Epithelial cell of prostate (primary cell): ENCODE data around the gene TMEM141.
A peak's percentile ranks its signal among the peaks of the same experiment; 100 is the strongest.
"Not testable (repeated sequence)": the region's sequence is repeated elsewhere in the genome, so short reads cannot be mapped to it uniquely, and the experiment has no call there.

Experiments
- DNase-seq: peaks from one replicate; pipeline ENCODE4 v3.0.0-alpha.2; 2011; ENCODE audit warnings: low read depth, low spot score
- H3K27ac ChIP-seq: fragments of 450-650 bp; 2 replicates; pipeline ENCODE4 v1.5.1; 2017; ENCODE audit warnings: mild to moderate bottlenecking

Gene TMEM141

GRCh38 chr9:136792321-136793085 lies 1.4 kb downstream of the TMEM141 start:
- peak overlapping the region; percentile 91 for H3K27ac ChIP-seq
- DNase-seq, result no peak

DNA sequence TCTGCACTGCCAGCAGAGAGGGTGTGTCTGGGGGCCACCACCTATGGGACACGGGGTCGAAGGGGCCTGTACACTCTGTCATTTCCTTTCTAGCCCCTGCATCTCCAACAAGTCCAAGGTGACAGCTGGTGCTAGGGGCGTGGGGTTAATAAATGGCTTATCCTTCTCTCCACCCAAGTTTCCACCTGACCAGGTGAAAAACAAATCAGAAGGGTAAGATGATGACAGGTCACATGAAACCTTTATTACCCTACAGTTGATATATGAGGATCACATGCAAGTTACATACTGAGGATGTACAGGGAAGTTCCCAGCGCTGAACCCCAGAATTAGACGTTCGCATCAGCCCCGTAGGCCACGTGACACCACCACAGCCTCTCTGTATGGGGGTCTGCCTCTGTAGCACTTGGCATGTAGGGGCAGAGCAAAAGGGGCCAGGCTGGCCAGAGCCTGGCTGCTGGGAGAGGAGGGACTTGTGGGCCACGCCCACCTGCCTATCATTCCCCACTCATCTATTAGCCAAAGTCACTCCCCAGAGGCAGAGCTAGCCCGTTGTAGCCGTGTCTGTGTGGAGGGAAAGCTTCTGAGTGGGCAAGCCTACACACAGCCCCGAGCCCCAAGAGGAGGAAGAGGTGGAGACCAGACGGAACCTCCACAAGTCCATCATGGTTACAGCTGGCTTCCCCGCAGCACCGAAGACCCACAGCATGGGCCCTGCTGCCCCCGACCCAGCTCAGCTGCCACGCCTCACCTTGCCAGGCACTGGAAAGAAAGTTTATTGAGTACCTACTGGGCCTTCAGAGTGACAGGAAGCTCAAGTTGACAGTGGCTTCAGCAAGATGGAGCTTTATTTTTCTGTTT lies 2.2 kb downstream of the TMEM141 start:
- no peak overlapping the region for H3K27ac ChIP-seq
- no peak for DNase-seq

DNA sequence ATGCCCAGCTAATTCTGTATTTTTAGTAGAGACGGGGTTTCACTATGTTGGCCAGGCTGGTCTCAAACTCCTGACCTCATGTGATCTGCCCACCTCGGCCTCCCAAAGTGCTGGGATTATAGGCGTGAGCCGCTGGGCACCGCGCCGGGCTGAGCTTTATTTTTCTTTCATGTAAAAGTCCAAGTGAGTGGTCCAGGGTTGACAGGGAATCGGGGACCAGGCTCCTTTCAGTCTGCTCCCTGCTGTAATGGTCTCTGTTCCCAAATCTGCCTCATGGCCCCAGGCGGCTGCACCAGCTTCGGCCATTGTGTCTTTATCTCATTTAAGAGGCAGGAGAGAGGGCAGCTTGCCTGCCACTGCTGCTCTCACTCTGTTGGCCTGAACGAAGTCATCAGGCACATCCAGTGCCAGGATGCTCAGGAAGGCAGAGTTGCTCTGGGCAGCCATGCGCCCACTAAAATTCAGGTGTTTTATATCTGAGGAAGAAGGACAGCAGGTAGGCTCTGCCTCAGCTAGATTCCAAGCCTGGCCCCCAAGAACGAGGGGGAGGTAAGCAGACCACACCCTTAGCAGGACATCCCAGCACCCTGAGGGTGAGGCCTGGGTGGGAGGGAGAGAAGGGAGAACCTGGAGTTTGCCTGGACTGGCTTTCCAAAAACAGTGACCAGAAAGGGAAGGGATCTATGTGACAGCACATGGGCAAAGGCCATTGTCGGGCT lies 3.3 kb downstream of the TMEM141 start:
- no peak overlapping the region for H3K27ac ChIP-seq
- DNase-seq, result no peak

GRCh38 chr9:136795000-136795348 lies 3.8 kb downstream of the TMEM141 start:
- H3K27ac ChIP-seq, result no peak overlapping the region
- DNase-seq, result no peak

- no peak for DNase-seq
- no peak within 1 kb of the TSS for H3K27ac ChIP-seq
Observed at GRCh38 chr9:136796238-136796774, 5.2 kb downstream of the TMEM141 start, which contains the start of gene CCDC183. CCDC183 (plus strand) TSS chr9:136796338; CDS start chr9:136796398, 60 bp downstream.

GRCh38 chr9:136796775-136797347 lies 5.7 kb downstream of the TMEM141 start:
- not testable (repeated sequence) for H3K27ac ChIP-seq, DNase-seq

DNA sequence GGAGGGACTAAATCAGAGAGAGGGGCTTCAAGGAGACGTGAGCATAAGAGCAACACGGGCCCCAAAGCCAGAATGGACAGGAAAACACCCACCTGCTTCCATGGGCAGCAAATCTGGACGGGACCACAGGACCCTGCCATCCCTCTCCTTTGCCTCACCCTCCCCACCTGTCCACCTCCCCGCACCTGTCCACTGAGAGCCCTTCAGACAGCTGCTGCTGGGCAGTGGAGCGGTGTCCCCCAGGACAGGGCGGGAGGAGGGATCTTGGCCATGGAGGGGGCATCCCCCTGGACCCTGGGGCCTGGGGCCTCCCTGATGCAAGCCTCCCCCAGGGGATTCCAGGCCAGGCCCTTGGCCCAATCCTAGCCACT lies 7.5 kb downstream of the TMEM141 start:
- no peak overlapping the region for H3K27ac ChIP-seq
- no peak for DNase-seq

- DNase-seq, result no peak
- H3K27ac ChIP-seq, result no peak overlapping the region
Observed at GRCh38 chr9:136799079-136799853, 8.1 kb downstream of the TMEM141 start.

DNA sequence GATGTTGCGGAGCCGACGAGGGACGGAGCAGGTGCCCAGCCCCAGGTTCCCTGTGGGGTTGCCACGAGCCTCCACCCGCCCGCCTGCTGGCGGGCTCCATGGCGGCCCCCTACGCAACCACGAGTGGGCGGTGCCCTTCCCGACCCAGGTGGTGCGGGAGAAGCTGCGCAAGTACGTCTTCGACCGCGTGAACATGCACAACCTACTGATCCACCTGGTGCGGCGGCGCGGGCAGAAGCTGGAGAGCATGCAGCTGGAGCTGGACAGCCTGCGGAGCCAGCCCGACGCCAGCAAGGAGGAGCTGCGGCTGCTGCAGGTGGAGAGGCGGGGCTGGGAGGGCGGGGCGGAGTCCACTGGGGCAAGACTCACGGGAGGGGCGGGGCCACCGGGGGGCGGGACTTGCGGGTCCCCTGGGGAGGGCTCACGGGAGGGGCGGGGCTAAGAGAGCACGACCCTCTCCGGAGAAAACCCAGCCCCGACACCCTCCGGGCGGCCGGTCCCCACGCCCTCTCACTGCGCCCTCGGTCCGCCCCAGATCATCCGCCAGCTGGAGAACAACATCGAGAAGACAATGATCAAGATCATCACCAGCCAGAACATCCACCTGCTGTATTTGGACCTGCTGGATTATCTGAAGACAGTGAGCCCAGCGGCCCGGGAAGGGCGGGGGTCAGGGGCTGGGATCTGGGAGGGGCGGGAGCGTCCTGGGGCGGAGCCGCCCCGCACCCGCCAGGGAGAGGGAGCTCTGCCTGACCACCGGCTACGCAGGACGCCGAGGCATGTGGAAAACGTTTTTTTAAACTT lies 8.9 kb downstream of the TMEM141 start:
- peak; percentile 48 for DNase-seq
- H3K27ac ChIP-seq, result no peak overlapping the region

GRCh38 chr9:136802321-136802720 lies 11.2 kb downstream of the TMEM141 start:
- no peak overlapping the region for H3K27ac ChIP-seq
- no peak for DNase-seq

DNA sequence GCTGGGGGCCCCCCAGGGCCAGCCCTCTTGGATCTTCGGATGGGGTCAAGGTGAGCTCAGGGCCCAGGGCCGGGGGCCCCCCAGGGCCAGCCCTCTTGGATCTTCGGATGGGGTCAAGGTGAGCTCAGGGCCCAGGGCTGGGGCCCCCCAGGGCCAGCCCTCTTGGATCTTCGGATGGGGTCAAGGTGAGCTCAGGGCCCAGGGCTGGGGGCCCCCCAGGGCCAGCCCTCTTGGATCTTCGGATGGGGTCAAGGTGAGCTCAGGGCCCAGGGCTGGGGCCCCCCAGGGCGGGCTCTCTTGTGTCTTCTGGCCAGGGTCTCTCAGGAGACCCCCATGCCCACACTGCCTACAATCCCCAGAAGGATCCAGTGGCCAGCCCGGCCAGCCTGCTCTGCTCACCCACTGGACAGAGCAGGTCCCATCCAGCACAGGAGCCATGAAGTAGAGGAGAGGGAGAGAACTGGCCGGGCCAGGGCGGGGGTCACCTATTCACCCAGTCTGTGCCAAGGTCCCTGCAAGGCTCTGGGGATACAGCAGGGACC lies 11.9 kb downstream of the TMEM141 start:
- H3K27ac ChIP-seq, DNase-seq: not testable (repeated sequence)

- no peak for DNase-seq
- H3K27ac ChIP-seq, result no peak overlapping the region
Observed at GRCh38 chr9:136803551-136804508, 12.7 kb downstream of the TMEM141 start.

DNA sequence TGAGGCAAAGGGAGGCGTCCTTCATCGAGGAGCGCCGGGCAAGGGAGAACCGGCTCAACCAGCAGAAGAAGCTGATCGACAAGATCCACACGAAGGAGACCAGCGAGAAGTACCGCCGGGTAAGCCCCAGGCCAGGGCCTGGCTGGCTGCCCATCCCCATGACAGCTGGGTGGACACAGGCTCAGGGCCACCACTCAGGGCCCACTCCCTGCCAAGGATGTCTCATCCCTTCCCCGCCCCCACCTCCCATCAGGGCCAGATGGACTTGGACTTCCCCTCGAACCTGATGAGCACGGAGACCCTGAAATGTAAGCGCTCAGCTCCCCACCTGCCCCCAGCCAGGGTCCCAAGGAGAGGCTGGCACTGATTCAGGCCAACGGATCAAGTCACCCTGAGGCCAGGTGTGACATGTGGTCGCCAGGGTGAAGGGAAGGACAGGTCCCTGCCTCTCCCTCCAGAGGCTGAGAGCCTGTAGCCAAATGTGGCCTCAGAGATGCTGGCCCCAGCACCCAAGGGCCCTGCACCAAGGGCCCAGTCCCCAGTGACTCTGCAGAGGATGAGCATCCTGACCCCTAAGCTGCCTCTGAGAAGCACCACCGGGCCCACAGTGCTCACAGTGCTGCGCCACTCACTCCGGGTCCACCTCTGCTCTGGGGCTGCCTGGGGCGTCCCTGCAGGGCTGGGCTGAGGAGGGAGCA lies 13.5 kb downstream of the TMEM141 start:
- DNase-seq, result no peak
- H3K27ac ChIP-seq, result no peak overlapping the region

DNA sequence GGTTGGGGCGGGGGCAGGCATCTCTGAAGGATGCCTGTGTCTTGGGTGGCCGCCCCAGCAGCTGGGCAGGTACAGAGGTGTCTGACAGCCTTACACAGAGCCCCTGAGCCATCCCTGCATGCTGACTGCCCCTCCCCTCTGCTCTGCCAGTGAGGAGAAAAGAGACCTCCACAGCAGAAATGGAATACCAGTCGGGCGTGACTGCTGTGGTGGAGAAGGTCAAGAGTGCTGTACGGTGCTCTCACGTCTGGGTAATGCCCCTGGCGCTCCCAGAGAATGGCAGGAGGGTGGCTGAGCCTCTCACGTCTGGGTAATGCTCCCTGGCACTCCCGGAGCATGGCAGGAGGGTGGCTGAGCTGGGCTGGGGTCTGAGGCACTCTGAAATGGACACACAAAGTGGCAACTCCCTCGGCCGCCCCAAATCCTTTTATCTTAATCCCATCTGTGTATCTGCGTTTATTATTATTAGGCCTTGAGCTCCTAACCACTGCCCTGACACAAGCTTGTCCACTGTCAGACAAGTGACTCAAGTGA lies 14.1 kb downstream of the TMEM141 start:
- no peak overlapping the region for H3K27ac ChIP-seq
- DNase-seq, result no peak

DNA sequence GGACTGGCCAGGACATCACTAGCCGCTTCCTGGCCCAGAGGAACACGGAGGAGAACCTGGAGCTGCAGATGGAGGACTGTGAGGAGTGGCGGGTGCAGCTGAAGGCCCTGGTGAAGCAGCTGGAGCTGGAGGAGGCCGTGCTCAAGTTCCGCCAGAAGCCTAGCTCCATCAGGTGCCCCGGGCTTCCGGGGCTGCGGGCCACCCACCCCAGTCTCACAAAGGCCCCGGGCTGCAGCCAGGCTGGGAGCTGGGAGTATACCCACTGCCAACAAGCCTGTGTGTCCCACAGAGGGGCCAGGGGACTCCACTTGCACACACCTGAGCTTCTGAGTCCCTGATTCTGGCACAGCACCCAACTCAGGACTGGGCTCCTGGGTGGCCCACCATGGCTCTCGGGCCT lies 14.9 kb downstream of the TMEM141 start:
- H3K27ac ChIP-seq, result no peak overlapping the region
- no peak for DNase-seq

DNA sequence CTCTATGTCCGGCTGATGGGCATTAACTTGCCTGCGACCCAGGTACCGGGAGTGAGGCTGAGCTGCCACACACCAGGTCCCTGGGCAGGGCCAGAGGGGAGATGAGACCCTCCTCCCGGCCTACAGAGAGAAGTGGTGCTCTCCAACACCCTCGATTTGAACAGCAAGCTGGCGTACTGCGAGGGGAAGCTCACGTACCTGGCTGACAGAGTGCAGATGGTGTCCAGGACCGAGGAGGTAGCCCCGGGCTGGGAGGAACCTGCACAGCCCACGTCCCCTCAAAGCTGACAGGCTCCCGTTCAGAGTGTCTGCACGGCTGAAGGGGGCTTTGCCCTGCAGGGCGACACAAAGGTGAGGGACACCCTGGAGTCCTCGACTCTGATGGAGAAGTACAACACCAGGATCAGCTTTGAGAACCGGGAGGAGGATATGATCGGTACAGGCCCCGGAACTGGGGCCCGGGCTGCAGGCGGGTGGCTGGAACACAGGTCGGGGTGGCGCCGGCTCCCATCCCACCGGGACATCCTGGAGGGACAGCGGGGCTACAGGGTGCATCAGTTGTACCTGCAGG lies 15.6 kb downstream of the TMEM141 start:
- DNase-seq, result no peak
- H3K27ac ChIP-seq, result no peak overlapping the region
